ENCODE measurements around the gene TMEM258.

DNA sequence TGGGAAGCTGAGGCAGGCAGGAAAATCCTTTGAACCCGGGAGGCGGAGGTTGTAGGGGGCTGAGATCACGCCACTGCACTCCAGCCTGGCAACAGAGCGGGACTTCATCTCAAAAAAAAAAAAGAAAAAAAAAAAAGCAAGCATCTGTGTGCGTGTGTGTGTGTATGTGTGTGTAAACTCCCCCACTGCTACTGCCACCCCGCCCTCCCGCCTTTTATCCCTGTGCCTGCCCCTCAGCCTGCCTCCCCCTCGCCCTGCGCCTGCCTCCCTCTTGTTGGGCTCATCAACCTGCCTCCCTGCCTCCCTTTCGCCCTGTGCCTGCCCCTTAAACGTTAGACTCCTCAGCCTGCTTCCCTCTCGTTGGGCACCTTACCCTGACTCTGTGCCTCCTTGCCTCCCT is 18.0 kb downstream of the TMEM258 start:
- TF ChIP-seq, protein P1, sequence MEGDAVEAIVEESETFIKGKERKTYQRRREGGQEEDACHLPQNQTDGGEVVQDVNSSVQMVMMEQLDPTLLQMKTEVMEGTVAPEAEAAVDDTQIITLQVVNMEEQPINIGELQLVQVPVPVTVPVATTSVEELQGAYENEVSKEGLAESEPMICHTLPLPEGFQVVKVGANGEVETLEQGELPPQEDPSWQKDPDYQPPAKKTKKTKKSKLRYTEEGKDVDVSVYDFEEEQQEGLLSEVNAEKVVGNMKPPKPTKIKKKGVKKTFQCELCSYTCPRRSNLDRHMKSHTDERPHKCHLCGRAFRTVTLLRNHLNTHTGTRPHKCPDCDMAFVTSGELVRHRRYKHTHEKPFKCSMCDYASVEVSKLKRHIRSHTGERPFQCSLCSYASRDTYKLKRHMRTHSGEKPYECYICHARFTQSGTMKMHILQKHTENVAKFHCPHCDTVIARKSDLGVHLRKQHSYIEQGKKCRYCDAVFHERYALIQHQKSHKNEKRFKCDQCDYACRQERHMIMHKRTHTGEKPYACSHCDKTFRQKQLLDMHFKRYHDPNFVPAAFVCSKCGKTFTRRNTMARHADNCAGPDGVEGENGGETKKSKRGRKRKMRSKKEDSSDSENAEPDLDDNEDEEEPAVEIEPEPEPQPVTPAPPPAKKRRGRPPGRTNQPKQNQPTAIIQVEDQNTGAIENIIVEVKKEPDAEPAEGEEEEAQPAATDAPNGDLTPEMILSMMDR (IDR thresholded peaks at IDR 0.05), result no peak
- TF ChIP-seq POLR2A (IDR thresholded peaks at IDR 0.05; ENCODE audit: low read length), result no peak
- TF ChIP-seq ZSCAN20 (CRISPR knock-in tag; IDR thresholded peaks at IDR 0.05), result no peak
- no peak for TF ChIP-seq KDM5A (IDR thresholded peaks at IDR 0.05)

Data from A549 (cell line).